Measurements from ENCODE around the gene TBX10.
"Not testable (repeated sequence)": the region's sequence is repeated elsewhere in the genome, so short reads cannot be mapped to it uniquely, and the experiment has no call there.

The TBX10 gene

DNA sequence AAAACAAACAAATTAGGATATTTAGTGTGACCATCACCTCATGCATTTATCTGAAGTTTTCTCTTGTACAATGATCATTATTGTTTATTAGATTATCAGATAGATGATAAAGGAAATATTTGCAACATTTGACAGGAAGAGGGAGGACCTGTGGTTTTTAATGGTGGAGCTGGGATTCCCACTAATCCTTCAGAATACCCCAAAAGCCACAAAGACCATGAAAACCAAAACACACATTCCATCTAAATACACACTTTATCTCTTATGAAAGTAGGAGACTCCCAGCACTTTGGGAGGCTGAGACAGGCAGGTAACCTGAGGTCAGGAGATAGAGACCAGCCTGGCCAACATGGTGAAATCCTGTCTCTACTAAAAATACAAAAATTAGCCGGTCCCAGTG lies 40.4 kb downstream of the TBX10 start:
- H3F3A ChIP-seq (ENCODE audit: control insufficient read depth, insufficient read depth) = peaks cover 9% of the 10 kb centered on the region
- H3K9me2 ChIP-seq (replicated peaks; ENCODE audit: control insufficient read depth, low read length) = no peaks in the 10 kb centered on the region
- no peak overlapping the region for H3K4me2 ChIP-seq (ENCODE audit: low read length)
- H3K79me2 ChIP-seq (ENCODE audit: control insufficient read depth, low read length) = no peaks in the 10 kb centered on the region
- peaks cover 36% of the 10 kb centered on the region for H3K4me1 ChIP-seq (ENCODE audit: control insufficient read depth, low read length)
- no peak overlapping the region for H3K27ac ChIP-seq (ENCODE audit: low read depth, low read length)
- H4K20me1 ChIP-seq (ENCODE audit: control insufficient read depth, insufficient read depth, low read depth, low read length) = no peaks in the 10 kb centered on the region
- H3K27me3 ChIP-seq (ENCODE audit: control insufficient read depth, low read length) = no peaks in the 10 kb centered on the region
- H3K36me3 ChIP-seq (ENCODE audit: control insufficient read depth, low read length) = no peaks in the 10 kb centered on the region
- H3K4me3 ChIP-seq (ENCODE audit: low read length) = no peak overlapping the region
- no peaks in the 10 kb centered on the region for H3K9me3 ChIP-seq (ENCODE audit: control insufficient read depth, insufficient read depth, low read length)
- TF ChIP-seq EZH2phosphoT487 (IDR thresholded peaks at IDR 0.05; ENCODE audit: borderline replicate concordance, low read length) = no peak
- TF ChIP-seq, protein P1, sequence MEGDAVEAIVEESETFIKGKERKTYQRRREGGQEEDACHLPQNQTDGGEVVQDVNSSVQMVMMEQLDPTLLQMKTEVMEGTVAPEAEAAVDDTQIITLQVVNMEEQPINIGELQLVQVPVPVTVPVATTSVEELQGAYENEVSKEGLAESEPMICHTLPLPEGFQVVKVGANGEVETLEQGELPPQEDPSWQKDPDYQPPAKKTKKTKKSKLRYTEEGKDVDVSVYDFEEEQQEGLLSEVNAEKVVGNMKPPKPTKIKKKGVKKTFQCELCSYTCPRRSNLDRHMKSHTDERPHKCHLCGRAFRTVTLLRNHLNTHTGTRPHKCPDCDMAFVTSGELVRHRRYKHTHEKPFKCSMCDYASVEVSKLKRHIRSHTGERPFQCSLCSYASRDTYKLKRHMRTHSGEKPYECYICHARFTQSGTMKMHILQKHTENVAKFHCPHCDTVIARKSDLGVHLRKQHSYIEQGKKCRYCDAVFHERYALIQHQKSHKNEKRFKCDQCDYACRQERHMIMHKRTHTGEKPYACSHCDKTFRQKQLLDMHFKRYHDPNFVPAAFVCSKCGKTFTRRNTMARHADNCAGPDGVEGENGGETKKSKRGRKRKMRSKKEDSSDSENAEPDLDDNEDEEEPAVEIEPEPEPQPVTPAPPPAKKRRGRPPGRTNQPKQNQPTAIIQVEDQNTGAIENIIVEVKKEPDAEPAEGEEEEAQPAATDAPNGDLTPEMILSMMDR (IDR thresholded peaks at IDR 0.05; ENCODE audit: low read depth, low read length, poor library complexity, severe bottlenecking) = no peak

DNA sequence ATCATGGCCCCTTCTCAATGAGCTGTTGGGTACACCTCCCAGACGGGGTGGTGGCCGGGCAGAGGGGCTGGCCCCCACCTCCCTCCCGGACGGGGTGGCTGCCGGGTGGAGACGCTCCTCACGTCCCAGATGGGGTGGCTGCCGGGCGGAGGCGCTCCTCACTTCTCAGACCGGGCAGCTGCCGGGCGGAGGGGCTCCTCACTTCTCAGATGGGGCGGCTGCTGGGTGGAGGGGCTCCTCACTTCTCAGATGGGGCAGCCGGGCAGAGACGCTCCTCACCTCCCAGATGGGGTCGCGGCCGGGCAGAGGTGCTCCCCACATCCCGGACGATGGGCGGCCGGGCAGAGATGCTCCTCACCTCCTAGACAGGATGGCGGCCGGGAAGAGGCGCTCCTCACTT lies 41.6 kb downstream of the TBX10 start:
- H3K4me3 ChIP-seq (ENCODE audit: low read length); H3K4me2 ChIP-seq (ENCODE audit: low read length); H3K9me2 ChIP-seq (replicated peaks; ENCODE audit: control insufficient read depth, low read length); H3F3A ChIP-seq (ENCODE audit: control insufficient read depth, insufficient read depth); H3K9me3 ChIP-seq (ENCODE audit: control insufficient read depth, insufficient read depth, low read length); H3K27ac ChIP-seq (ENCODE audit: low read depth, low read length); H3K36me3 ChIP-seq (ENCODE audit: control insufficient read depth, low read length); H3K79me2 ChIP-seq (ENCODE audit: control insufficient read depth, low read length); H4K20me1 ChIP-seq (ENCODE audit: control insufficient read depth, insufficient read depth, low read depth, low read length); H3K27me3 ChIP-seq (ENCODE audit: control insufficient read depth, low read length): not testable (repeated sequence)
- peaks cover 41% of the 10 kb centered on the region for H3K4me1 ChIP-seq (ENCODE audit: control insufficient read depth, low read length)

DNA sequence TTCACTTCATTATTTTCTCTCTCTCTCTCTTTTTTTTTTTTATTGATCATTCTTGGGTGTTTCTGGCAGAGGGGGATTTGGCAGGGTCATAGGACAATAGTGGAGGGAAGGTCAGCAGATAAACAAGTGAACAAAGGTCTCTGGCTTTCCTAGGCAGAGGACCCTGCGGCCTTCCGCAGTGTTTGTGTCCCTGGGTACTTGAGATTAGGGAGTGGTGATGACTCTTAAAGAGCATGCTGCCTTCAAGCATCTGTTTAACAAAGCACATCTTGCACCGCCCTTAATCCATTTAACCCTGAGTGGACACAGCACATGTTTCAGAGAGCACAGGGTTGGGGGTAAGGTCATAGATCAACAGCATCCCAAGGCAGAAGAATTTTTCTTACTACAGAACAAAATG lies 42.1 kb downstream of the TBX10 start:
- not testable (repeated sequence) for H3K79me2 ChIP-seq (ENCODE audit: control insufficient read depth, low read length); H3K27me3 ChIP-seq (ENCODE audit: control insufficient read depth, low read length); H3F3A ChIP-seq (ENCODE audit: control insufficient read depth, insufficient read depth); H3K27ac ChIP-seq (ENCODE audit: low read depth, low read length); H3K9me2 ChIP-seq (replicated peaks; ENCODE audit: control insufficient read depth, low read length); H3K4me3 ChIP-seq (ENCODE audit: low read length); H4K20me1 ChIP-seq (ENCODE audit: control insufficient read depth, insufficient read depth, low read depth, low read length); H3K9me3 ChIP-seq (ENCODE audit: control insufficient read depth, insufficient read depth, low read length); H3K4me2 ChIP-seq (ENCODE audit: low read length); H3K36me3 ChIP-seq (ENCODE audit: control insufficient read depth, low read length)
- H3K4me1 ChIP-seq (ENCODE audit: control insufficient read depth, low read length) = peaks cover 41% of the 10 kb centered on the region

DNA sequence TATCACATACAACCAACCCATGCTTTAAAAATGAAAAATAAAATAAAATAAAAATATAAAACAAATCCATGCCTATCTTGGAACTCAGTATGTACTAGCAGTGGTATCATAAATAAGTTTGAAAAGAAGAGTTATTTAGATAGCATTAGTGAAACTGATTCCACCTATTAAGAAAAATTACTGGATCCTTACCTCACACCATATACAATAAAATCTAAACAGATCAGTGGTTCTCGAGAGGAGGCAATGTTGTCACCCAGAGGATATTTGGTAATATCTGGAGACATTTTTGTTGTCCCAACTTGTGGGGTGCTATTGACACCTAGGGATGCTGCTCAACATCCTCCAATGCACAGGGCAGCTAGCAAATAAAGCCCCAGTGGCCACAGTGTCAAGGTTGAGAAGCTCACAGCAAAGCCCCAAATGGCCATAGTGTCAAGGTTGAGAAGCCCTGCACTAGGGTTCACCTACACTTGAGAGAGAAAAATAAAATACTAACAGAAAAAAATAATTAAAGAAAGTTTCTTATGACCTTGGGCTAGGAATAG lies 42.7 kb downstream of the TBX10 start:
- H3K9me2 ChIP-seq (replicated peaks; ENCODE audit: control insufficient read depth, low read length) = no peaks in the 10 kb centered on the region
- no peak overlapping the region for H3K27ac ChIP-seq (ENCODE audit: low read depth, low read length)
- TF ChIP-seq, protein P1 (IDR thresholded peaks at IDR 0.05; ENCODE audit: low read depth, low read length, poor library complexity, severe bottlenecking) = no peak
- no peak for TF ChIP-seq EZH2phosphoT487 (IDR thresholded peaks at IDR 0.05; ENCODE audit: borderline replicate concordance, low read length)
- peaks cover 12% of the 10 kb centered on the region for H3F3A ChIP-seq (ENCODE audit: control insufficient read depth, insufficient read depth)
- H3K4me2 ChIP-seq (ENCODE audit: low read length) = no peak overlapping the region
- H3K4me1 ChIP-seq (ENCODE audit: control insufficient read depth, low read length) = peaks cover 39% of the 10 kb centered on the region
- no peaks in the 10 kb centered on the region for H3K9me3 ChIP-seq (ENCODE audit: control insufficient read depth, insufficient read depth, low read length)
- H3K27me3 ChIP-seq (ENCODE audit: control insufficient read depth, low read length) = no peaks in the 10 kb centered on the region
- no peaks in the 10 kb centered on the region for H4K20me1 ChIP-seq (ENCODE audit: control insufficient read depth, insufficient read depth, low read depth, low read length)
- no peaks in the 10 kb centered on the region for H3K79me2 ChIP-seq (ENCODE audit: control insufficient read depth, low read length)
- no peaks in the 10 kb centered on the region for H3K36me3 ChIP-seq (ENCODE audit: control insufficient read depth, low read length)
- no peak overlapping the region for H3K4me3 ChIP-seq (ENCODE audit: low read length)
